GM18517 (cell line): ENCODE measurements around the gene SLX4IP.
"Not testable (repeated sequence)": the region's sequence is repeated elsewhere in the genome, so short reads cannot be mapped to it uniquely, and the experiment has no call there.

Experiments used
- ATAC-seq: cut with Tn5 transposase; IDR thresholded peaks from one replicate; pipeline ENCODE4 v1.9.1; 2021; ENCODE audit warnings: mild to moderate bottlenecking, moderate library complexity; ENCODE audit not compliant: unreplicated experiment

The SLX4IP gene

DNA sequence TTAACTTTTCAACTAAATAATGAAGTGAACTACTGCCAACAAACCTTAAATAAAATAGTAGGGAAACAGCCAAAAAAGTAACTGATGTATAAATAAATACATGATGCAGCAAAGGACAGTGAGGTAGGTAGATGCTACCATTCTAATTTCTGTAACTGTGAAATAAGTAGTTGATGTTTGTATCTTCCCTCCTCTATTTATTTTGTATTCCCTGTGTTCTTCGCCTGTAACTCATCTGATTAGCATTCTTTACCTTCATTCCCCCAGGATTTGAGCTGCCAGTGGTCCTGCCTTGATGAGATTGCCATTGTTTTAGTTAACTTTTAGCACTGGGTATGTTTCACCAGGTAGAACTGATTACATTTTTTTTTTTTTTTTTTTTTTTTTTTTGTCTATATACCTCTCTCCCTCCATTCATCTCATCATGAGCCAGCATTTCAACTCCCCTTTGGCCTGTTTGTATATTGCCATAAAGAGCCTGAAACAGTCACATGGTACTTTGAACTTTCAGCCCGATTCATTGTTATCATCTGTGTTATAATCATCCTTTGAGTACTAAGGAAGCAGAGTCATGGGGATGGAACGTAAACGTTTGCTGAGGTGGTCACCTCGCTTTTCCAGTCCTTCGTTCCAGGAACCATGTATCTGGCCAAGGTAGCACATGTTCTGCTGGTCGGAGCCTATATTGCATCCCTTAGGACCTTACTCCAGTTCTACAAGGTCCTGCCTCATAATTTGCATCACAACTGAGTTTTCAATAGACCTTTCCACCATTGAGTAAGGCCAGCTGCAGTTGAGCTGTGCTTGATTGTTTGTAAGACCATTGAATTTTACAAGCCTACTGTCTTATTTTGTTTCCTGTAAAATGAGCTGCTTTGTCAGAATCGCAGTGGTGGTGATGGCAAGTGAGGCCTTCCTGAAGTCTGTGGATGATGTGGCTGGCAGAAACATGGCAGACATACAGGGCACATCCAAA lies 131.1 kb downstream of the SLX4IP start:
- no peak for ATAC-seq

DNA sequence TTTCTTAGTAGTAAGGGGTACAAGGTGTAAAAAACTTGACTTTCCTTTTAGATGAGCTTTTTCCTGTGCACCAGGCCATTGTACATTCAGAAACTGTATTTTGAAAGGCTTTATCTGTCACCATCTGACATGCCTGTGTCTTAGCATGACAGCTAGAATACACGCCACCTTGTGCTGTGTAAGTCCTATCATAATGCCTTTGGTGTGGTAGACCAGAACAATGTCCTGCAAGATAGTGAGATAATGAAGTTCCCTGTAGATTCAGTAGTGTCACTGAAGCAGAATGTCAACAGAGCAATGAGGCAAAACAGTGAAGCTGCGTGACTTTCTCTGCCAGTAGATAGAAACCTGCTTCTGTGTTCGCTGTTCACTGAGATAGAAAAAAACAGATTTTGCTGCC lies 132.9 kb downstream of the SLX4IP start:
- ATAC-seq: no peak

DNA sequence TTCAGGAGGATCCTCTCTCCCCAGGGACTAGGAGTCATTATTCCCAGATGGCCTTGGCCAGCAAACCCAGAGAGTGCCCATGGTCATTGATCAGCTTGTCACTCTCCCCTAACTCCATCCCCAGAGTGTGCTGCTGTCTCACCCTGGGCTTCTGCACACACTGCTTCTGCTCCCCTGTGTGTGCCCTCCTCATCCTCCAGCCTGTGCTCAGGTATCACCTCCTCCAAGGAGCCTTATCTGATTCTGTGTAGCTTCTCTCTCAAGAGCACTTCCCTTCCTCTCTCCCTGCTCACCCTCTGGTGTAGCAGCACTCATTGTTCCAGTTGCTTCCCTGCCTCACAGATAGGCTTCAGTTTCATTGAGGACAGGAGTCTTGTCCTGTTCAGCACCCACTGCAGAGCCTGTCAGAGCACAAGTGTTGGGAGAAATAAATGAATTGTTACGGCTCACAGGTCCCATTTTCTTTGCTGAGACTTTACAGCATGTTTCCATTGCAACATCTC lies 136.3 kb downstream of the SLX4IP start:
- no peak for ATAC-seq

DNA sequence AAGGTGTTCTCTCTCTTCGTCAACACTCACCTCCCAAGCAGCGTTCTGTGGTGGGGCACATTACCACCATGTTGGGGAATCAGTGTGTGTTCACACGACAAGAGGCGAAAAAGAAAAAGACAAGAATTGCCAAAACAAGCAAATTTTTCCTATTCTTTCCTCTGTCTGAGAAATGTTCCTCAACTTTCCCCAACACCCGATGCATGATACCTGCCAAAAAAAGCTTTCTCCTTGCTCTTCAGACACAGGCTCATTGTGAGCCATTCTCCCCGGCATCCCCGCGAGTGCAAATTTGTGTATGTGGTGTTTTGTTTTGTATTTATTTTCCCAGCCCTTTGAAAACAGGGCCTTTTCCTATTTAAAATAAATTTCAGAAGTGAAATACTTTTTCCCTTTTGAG lies 137.7 kb downstream of the SLX4IP start:
- no peak for ATAC-seq

DNA sequence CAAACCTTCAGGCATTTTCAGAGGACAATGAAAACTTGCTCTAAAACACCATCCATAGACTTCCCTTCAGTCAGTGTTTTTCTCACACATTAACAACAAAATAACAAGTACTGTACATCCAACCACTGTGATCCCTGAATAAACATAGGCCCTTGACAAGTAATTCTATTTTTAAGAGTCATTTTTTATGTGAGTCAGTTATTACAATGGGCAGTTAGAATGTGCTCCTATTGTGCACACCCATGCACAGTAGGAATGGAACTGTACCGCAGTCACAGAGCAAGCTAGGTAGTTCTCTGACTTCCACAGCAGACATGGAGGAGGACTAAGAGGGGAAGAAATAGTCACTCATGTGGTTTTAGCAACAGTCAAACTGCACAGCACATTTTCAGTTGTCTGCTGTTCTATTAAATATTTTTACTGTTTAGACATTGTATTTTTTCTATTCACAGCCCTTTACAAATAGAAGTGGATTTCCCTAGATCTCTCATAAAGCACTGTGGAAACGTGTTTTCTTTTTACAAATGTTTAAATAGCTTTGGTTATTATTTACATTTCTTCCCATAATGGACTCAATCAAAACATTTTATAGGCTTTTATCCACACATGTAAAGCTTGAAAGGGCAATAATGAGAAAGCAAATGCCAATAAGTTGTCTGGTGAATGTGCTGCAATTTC lies 138.3 kb downstream of the SLX4IP start:
- ATAC-seq: no peak

DNA sequence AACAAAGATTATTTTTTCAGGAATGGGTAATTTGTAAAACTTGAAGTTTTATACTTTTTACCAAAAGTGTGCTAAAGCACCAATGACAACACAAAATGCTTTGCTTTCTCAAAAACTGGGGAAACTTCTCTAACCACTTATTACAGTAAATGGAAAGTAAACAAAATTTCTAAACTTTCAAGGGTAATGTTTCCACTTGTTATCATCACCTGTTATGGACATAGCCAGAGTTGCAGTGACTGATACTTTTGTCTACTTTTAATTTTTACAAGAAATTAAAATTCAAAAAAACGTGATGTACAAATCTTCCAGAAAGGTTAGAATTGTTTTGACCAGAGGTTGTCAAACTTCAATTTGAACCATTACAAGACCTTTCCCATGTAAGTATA lies 138.8 kb downstream of the SLX4IP start:
- ATAC-seq: no peak

DNA sequence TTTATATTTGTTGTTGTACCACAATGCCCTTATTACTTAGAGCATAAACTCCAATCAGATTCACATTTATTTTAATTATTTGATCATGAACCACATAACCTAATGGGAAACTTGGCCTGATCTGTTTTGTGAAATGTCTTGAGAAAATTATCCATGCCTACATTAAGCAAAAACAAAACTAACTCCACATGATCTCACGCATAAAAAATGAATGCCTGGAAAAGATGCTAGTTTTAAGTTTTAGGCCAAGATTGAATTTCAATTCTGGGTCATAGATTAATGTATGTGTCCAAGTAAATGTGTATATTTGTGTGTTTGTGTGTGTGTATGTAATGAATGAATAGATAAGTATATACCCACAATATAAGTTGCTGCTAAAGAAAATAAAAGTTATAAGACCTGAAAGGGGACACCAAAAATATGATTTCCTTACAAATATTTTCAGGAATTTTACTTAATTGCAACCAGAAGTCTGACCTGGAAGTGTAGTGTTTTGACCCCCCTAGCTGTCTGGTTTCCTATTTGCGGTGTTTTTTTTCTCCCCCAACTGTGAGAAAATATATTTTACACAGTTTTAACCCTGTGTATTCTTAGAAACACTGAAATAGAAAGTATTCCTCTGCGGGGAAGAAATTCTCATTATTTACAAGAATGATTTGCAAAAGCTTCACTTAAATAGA lies 141.4 kb downstream of the SLX4IP start:
- ATAC-seq: no peak

DNA sequence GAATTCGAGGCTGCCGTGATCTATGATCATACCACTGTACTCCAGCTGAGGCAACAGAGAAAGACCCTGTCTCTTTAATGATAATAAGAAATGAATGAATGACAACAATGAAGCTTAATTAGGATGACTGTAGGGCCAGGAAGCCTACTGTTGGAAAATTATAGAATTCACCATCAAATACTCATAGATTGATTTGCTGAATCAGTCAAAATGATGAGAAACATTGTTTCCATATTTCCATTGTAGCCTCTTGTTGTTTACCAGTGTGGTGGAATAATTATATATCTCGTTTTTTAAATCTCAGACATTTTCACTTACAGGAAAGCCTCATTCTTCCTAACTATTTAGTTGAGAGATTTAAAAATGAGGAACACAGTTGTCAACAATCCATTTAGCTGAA lies 142.5 kb downstream of the SLX4IP start:
- no peak for ATAC-seq

DNA sequence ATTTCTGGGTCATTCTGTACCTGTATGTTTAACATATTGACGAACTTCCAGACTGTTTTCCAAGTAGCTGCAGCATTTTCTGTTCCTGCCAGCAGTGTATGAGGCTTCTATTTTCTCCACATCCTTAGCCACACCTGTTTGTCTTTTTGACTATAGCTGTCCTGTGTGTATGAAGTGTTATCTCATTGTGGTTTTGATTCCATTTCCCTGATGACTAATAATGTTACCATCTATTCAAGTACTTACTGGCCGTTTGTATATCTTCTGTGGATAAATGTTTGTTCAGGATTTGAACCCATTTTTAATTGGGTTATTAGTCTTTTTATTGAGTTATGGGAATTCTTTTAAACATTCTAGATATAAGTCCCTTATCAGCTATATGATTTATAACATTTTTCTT lies 143.5 kb downstream of the SLX4IP start:
- ATAC-seq: no peak

DNA sequence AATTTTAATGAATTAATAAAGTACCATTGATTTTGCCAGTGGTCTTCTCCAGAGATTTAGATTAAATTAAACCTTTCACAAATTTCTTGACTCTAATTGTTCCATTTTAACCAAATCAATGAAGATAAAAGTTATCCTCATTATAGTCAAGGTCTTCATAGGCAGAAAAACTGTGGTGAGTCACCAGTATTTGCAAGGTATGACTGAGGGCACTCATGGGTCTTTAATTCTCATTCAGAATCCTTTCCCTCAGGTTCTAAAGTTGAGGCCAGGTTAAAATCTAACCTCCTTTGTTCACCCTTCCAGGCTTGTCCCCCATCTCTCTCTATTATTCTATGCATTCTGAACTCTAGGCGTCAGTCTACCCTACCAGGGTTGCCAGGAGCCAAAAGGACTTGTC lies 144.8 kb downstream of the SLX4IP start:
- no peak for ATAC-seq

DNA sequence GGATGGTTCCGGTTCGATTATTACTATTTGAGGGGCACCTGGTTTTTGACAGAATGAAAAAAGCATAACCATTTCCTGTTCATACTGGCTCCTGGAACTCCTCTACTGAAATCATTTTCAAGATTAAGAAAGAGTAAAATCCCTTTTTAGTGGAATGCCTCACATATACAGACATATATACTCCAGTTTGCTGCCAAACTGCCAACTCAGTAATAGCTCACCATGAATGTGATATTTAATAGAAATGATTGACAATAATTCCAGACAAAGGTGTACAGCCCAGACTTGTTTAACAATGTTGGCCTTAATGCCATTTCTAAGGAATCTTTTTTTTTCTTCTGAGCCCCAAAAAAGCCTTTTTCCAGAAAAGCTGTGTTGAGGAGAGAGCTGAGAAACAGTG lies 145.6 kb downstream of the SLX4IP start:
- no peak for ATAC-seq

DNA sequence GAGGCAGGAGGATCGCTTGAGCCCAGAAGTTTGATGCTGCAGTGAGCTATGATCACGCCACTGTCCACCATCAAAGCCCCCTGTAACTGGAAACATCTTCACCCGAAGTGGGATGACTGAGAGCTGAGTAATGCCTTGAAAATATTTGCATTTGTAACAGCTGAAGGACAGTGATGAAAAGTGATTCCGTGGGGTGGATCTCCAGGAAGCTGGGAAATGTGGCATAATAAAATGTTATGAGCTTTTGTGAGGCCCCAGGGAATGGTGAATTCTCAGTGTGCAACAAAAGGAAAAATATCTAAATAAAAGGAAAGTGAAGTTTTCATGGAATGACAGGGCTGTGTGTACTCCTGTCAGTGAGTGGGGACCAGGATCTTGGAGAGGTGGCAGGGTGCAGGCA lies 146.7 kb downstream of the SLX4IP start:
- no peak for ATAC-seq

DNA sequence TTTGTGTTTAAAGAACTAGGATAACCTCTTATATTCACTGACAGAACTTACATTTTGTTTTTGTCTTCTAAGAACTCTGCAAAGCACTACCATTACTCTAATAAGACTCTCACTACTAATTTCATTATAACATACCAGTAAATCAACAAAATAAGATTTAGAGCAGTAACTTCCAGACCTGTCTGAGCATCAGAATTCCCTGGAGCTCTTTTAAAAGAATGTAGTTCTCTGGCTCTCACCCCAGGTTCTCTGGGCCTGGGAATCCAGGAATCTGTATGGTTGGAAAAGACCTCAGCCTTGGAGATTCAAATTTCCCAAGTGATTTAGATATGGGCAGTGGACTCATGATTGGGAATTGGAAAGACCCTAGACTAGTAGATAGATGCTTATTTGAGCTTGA lies 149.3 kb downstream of the SLX4IP start:
- ATAC-seq: no peak

DNA sequence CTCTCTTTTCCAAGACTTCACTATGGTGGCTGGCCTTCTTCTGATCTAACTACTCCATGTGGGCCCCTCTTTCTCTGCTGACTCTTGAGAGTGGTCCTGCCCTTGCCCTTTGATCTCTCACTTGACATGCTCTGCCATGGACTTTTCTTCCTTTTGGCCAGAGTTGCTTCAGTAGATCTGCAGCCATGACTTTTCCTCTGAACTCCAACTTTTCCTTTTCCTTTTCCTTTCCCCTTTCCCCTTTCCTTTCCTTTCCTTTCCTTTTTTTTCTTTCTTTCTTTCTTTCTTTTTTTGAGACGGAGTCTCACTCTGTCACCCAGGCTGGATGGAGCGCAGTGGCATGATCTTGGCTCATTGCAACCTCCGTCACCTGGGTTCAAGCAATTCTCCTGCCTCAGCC lies 150.2 kb downstream of the SLX4IP start:
- no peak for ATAC-seq

DNA sequence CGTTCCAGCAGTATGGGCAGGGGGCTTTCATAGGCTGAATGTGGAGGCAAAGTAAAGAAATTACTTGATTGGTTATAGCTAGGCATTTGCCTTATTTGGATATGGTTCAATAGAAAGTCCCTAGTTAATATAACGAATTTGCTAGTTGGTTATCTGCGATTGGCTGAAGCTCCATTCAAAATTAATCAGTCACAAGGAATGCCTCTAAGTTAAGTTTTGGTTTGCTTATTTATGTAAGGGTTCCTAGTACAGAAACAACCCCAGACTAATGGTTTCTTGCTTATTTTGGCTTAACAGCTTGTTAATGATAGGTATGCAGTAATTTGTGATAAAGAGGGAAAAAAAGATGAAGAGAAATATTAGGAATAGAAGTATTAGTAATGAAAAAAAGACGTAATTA lies 151.2 kb downstream of the SLX4IP start:
- ATAC-seq: no peak

DNA sequence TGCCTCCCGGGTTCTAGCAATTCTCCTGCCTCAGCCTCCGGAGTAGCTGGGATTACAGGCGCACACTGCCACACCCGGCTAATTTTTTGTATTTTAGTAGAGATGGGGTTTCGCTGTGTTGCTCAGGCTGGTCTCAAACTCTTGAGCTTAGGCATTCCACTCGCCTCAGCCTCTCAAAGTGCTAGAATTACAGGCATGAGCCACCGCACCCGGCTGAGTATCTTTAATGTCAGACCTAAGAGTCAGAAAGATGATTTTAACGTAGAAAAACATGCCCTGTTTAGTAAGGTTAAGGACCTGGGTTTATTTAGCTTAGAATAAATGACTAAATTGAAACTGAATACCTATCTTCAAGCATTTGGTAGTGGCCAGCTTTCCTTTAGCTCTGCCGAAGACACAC lies 155.3 kb downstream of the SLX4IP start:
- ATAC-seq: not testable (repeated sequence)

DNA sequence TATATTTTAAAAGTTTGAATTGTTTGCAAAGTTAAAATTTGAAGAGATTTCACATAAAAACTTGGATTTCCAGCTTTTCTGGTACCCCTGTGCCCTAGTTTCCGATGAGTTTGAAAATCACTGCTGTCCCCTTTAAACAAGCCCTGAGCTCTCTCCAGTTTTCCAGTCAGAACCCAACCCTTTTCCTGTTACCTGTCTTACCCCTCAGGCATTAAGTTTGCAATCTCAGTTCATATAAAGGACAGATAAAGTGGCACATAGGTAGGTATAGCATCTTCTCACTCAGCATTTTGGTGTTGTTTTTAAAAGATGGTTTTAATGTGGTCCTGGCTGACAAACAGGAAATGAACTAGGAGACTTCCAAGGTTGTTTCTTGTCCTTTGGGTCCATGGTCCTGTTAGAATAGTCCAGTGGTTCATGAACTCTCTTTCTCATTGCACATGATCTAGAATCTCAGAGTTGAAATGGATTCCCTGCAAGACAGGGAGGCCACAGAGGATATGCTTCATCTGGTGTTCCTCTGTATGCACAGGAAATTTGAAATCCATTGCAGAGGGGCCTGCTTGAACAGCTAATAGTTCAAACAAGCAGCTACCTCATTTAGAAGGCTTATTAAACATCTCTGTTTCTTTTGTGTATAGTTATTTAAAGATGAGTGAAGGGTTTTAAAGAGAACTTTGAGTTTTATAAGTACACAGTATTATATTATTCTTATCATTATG lies 156.0 kb downstream of the SLX4IP start:
- no peak for ATAC-seq

DNA sequence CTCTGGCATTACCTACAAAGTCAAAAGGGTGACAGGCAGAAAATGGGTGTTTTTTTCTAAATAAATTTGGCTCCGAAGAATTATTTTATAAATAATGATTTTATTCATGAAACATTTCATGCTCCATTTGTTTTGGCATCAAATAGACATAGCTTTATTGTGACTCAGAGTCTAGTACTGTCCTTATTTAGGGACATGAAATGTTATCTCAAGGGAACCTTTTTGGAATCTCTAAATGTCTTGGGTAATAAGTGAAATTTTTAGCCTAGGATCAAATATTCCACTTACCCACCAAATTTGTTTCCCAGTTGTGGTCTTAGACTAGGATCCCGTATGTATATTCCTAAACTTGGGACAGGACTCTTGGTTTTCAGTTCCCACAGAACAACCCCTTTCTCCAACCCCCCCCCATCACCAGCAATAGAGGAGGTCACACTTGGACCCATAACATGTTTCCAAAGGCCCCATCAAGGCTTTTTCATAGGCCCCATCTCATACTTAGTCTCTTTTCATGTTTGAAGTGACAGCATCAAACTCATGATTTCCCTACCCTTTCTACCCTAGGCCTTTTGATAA lies 156.9 kb downstream of the SLX4IP start:
- ATAC-seq: no peak

DNA sequence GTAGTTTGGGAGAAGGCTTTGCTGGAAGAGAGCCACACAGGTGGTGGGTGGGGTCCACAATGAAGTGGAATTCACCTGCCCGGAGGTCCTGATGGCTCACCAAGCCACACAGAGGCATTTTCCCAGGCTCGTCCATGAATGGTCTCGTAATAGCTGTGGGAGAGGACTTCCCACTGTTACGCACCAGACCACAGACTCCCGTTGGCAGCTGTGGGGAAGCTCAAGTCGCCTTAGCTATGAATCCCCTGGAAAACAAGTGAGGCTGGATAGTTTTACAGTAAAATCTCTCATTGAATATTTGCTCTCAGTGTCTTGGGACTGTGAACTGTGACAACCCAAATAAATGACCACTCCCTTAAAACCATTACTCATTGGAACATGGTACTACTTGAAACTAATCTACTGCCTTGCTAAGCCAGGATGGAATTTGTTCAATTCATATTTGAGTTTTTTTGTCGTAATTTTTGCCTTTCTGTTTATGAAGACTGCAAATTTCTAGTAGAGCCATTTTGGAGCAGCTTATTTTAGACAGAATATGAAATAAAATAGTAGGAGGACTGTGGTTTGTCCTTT lies 159.3 kb downstream of the SLX4IP start:
- no peak for ATAC-seq

DNA sequence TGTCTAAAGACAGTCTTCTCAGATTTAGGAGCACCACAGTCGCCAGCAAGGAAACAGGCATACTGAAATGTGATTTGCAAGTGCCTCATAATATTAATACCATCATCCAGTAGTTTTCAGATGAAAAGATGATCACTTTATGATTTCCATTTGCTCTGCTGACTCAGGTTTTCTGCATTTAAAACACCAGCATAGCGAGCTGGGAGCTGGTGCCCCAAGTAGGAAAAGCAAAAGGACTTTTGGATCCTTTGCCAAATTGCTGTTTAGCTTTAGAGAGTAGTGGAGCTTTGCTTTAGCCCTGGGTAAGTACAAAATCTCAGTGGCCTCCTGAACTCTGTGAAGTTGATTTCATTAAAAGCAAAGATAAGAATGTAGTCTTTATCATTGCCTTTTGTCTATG lies 160.2 kb downstream of the SLX4IP start:
- no peak for ATAC-seq
